Natural killer cell (primary cell): ENCODE data around the gene HAUS8. TPM values are rescaled to one million over a fixed set of nuclear protein-coding genes. Genes with fewer than 3 reads are reported as not detected.

Source experiments
- ATAC-seq, 3 donors: fragments of 150-1000 bp in 2 of 3; fragments of 200-7000 bp in 1 of 3; cut with Tn5 transposase; 1 replicate in 1 of 3; 2 replicates in 2 of 3; pipeline ENCODE4 v1.10.0; 2021; ENCODE audit warnings: mild to moderate bottlenecking in 2 of 3, moderate library complexity in 2 of 3
- DNase-seq, 2 donors: peaks; one replicate each; pipeline versions ENCODE4 v3.0.0 to v3.0.0-alpha.2; 2013 to 2021; ENCODE audit warnings: mixed read lengths in 1 of 2
- H3K27ac ChIP-seq: one replicate; pipeline ENCODE4 v1.5.1; 2013; ENCODE audit warnings: mild to moderate bottlenecking, low read length
- H3K27me3 ChIP-seq: one replicate; pipeline ENCODE4 v1.6.1; 2013; ENCODE audit warnings: low read length; ENCODE audit not compliant: control insufficient read depth, insufficient read depth
- H3K36me3 ChIP-seq: one replicate; pipeline ENCODE4 v1.6.1; 2013; ENCODE audit warnings: low read length; ENCODE audit not compliant: control insufficient read depth, insufficient read depth
- H3K4me1 ChIP-seq: one replicate; pipeline ENCODE4 v1.6.1; 2013; ENCODE audit warnings: low read length; ENCODE audit not compliant: control insufficient read depth, insufficient read depth
- H3K4me3 ChIP-seq: one replicate; pipeline ENCODE4 v1.5.1; 2013; ENCODE audit warnings: low read length
- H3K9me3 ChIP-seq: one replicate; pipeline ENCODE4 v1.6.1; 2013; ENCODE audit warnings: low read length; ENCODE audit not compliant: control insufficient read depth, insufficient read depth
- H3K27ac Mint-ChIP-seq, 2 donors: one replicate each; pipeline ENCODE4 v1.8.0; 2022; ENCODE audit warnings: mild to moderate bottlenecking in 2 of 2, mixed read lengths in 2 of 2, moderate library complexity in 1 of 2
- H3K27me3 Mint-ChIP-seq, 2 donors: one replicate each; pipeline ENCODE4 v1.8.0; 2022; ENCODE audit warnings: low read depth in 2 of 2, mixed read lengths in 2 of 2
- H3K36me3 Mint-ChIP-seq: one replicate; pipeline ENCODE4 v1.8.0; 2022; ENCODE audit warnings: mixed read lengths
- H3K4me1 Mint-ChIP-seq, 2 donors: one replicate each; pipeline ENCODE4 v1.8.0; 2022; ENCODE audit warnings: mixed read lengths in 2 of 2
- H3K4me3 Mint-ChIP-seq: one replicate; pipeline ENCODE4 v1.8.0; 2022; ENCODE audit warnings: mild to moderate bottlenecking, moderate library complexity, mixed read lengths
- H3K9me3 Mint-ChIP-seq, 2 donors: one replicate each; pipeline ENCODE4 v1.8.0; 2022; ENCODE audit warnings: mixed read lengths in 2 of 2
- CTCF ChIP-seq: fragments of 200-600 bp; IDR thresholded peaks from one replicate; pipeline ENCODE4 v1.8.0; 2022; ENCODE audit warnings: antibody characterized with exemption
- WGBS: methylation state at CpG from one replicate; pipeline ENCODE4 v1.1.7; 2013; ENCODE audit warnings: missing lambda C conversion rate; ENCODE audit not compliant: insufficient coverage; 5-methylcytosine and 5-hydroxymethylcytosine counted together
- intact Hi-C: fragments of 100-400 bp; cut with micrococcal nuclease; formaldehyde crosslinking; loops from one replicate; pipeline ENCODE4 v1.14.2; 2022
- total RNA-seq, 4 donors: library from RNA; stranded (reverse); fragments of 120-200 nt in 1 of 4; gene quantifications; one replicate each; pipeline versions ENCODE4 v1.2.3 to v1.2.4, GENCODE V29; 2013 to 2022

HAUS8 gene
- total RNA-seq, 3 donors from 2014 or later (not counting 1 experiment from before 2014, with no cell fraction given): 10.3 to 13.5 (median 10.4) TPM

GRCh38 chr19:17058236-17058635 lies 17.0 kb downstream of the HAUS8 start:
- no peak for DNase-seq
- no peak for ATAC-seq
- H3K9me3 Mint-ChIP-seq: no peaks in the 10 kb centered on the region
- H3K27ac ChIP-seq: no peak overlapping the region
- H3K4me1 ChIP-seq: no peaks in the 10 kb centered on the region
- no peak overlapping the region for H3K4me3 Mint-ChIP-seq
- WGBS: 96% methylated on average over 8 of the region's 8 CpGs
- peaks cover 11% of the 10 kb centered on the region for H3K36me3 Mint-ChIP-seq
- peaks cover 7 to 8% of the 10 kb centered on the region in 2 donors for H3K27me3 Mint-ChIP-seq
- H3K4me1 Mint-ChIP-seq: no peaks in the 10 kb centered on the region
- peaks cover 5% of the 10 kb centered on the region for H3K9me3 ChIP-seq
- no peak overlapping the region for H3K4me3 ChIP-seq
- H3K36me3 ChIP-seq: peaks cover 28% of the 10 kb centered on the region
- no peak overlapping the region for H3K27ac Mint-ChIP-seq
- no peaks in the 10 kb centered on the region for H3K27me3 ChIP-seq
- TF ChIP-seq CTCF: no peak
- intact Hi-C loops: no loop called here

- Mint-ChIP-seq H3K36me3 (peaks cover 17% of the 10 kb centered on the region), H3K4me3 (no peak overlapping the region), H3K27ac (no peak overlapping the region), H3K9me3 (no peaks in the 10 kb centered on the region), H3K27me3 (no peaks in the 10 kb centered on the region), H3K4me1 (no peaks in the 10 kb centered on the region)
- H3K27ac ChIP-seq: no peak overlapping the region
- H3K4me1 ChIP-seq: no peaks in the 10 kb centered on the region
- ATAC-seq (no peak), DNase-seq (no peak)
- intact Hi-C loops: no loop called here
- H3K4me3 ChIP-seq: no peak overlapping the region
- peaks cover 40% of the 10 kb centered on the region for H3K36me3 ChIP-seq
- H3K27me3 ChIP-seq: no peaks in the 10 kb centered on the region
- no peak for TF ChIP-seq CTCF
- 93% methylated on average over 15 of the region's 15 CpGs for WGBS
- peaks cover 5% of the 10 kb centered on the region for H3K9me3 ChIP-seq
These were observed 19.6 kb downstream of the HAUS8 start for GRCh38 chr19:17055636-17056035.

GRCh38 chr19:17054746-17055145 lies 20.5 kb downstream of the HAUS8 start:
- Histone ChIP-seq H3K36me3 (peaks cover 45% of the 10 kb centered on the region), H3K9me3 (peaks cover 5% of the 10 kb centered on the region), H3K4me1 (no peaks in the 10 kb centered on the region), H3K27me3 (no peaks in the 10 kb centered on the region), H3K27ac (no peak overlapping the region), H3K4me3 (no peak overlapping the region)
- no peak for ATAC-seq
- no peaks in the 10 kb centered on the region for H3K27me3 Mint-ChIP-seq
- intact Hi-C loops: no loop called here
- peaks cover 17% of the 10 kb centered on the region for H3K36me3 Mint-ChIP-seq
- H3K4me1 Mint-ChIP-seq: no peaks in the 10 kb centered on the region
- no peak overlapping the region for H3K4me3 Mint-ChIP-seq
- H3K9me3 Mint-ChIP-seq: no peaks in the 10 kb centered on the region
- H3K27ac Mint-ChIP-seq: no peak overlapping the region
- DNase-seq: no peak
- whole genome bisulfite sequencing: 100% methylated on average over 3 of the region's 5 CpGs
- TF ChIP-seq CTCF: no peak

- H3K36me3 ChIP-seq: peaks cover 33% of the 10 kb centered on the region
- DNase-seq (peak in 1 of 2 donors; percentile 64), ATAC-seq (no peak)
- H3K27ac ChIP-seq: no peak overlapping the region
- intact Hi-C loops: no loop called here
- no peak overlapping the region for H3K4me3 Mint-ChIP-seq
- no peaks in the 10 kb centered on the region for H3K4me1 Mint-ChIP-seq
- no peak overlapping the region for H3K4me3 ChIP-seq
- 76% methylated on average over 8 of the region's 8 CpGs for WGBS
- no peaks in the 10 kb centered on the region for H3K4me1 ChIP-seq
- no peaks in the 10 kb centered on the region for H3K27me3 ChIP-seq
- H3K27me3 Mint-ChIP-seq: no peaks in the 10 kb centered on the region
- H3K27ac Mint-ChIP-seq: no peak overlapping the region
- peak; percentile 16 for TF ChIP-seq CTCF
- no peaks in the 10 kb centered on the region for H3K9me3 ChIP-seq
- no peaks in the 10 kb centered on the region for H3K9me3 Mint-ChIP-seq
- peaks cover 6% of the 10 kb centered on the region for H3K36me3 Mint-ChIP-seq
These were observed 22.8 kb downstream of the HAUS8 start for GRCh38 chr19:17052439-17052838.
